GM23338 (cell line): Measurements from ENCODE around the gene A1BG. TPM values are rescaled to one million over a fixed set of nuclear protein-coding genes. Genes with fewer than 3 reads are reported as not detected.

Source experiments
- ATAC-seq: fragments of 200-7000 bp; cut with Tn5 transposase; 3 replicates; pipeline ENCODE4 v1.9.1; 2020
- DNase-seq: peaks from one replicate; pipeline ENCODE4 v3.0.0-alpha.2; 2015; ENCODE audit warnings: low spot score
- H2AFZ ChIP-seq: fragments of 200-600 bp; sonication (generic); 2 replicates; pipeline ENCODE4 v1.8.0; 2016; ENCODE audit warnings: antibody characterized with exemption, mild to moderate bottlenecking, moderate library complexity
- H3F3A ChIP-seq: fragments of 200-600 bp; sonication (generic); replicated peaks from 2 replicates; pipeline ENCODE4 v1.8.0; 2017; ENCODE audit warnings: antibody characterized with exemption, mixed run types, low read depth
- H3K27ac ChIP-seq: fragments of 200-600 bp; sonication (generic); 2 replicates; pipeline ENCODE4 v1.6.1; 2016; ENCODE audit warnings: low read depth
- H3K27me3 ChIP-seq: fragments of 200-600 bp; sonication (generic); 2 replicates; pipeline ENCODE4 v1.8.0; 2016; ENCODE audit warnings: mild to moderate bottlenecking, mixed run types, moderate library complexity; ENCODE audit not compliant: insufficient read depth
- H3K36me3 ChIP-seq: fragments of 200-600 bp; sonication (generic); 2 replicates; pipeline ENCODE4 v1.8.0; 2016; ENCODE audit warnings: mild to moderate bottlenecking; ENCODE audit not compliant: insufficient read depth
- H3K4me1 ChIP-seq: fragments of 200-600 bp; sonication (generic); 2 replicates; pipeline ENCODE4 v1.8.0; 2016; ENCODE audit warnings: mild to moderate bottlenecking, moderate library complexity; ENCODE audit not compliant: insufficient read depth
- H3K4me2 ChIP-seq: fragments of 200-600 bp; sonication (generic); 2 replicates; pipeline ENCODE4 v1.7.1; 2017; ENCODE audit warnings: mixed run types
- H3K4me3 ChIP-seq: fragments of 200-600 bp; sonication (generic); 2 replicates; pipeline ENCODE4 v1.6.1; 2016; ENCODE audit warnings: mixed run types
- H3K79me2 ChIP-seq: fragments of 200-600 bp; sonication (generic); replicated peaks from 2 replicates; pipeline ENCODE4 v1.8.0; 2017; ENCODE audit warnings: mild to moderate bottlenecking; ENCODE audit not compliant: insufficient read depth
- H3K9me2 ChIP-seq: fragments of 200-600 bp; sonication (generic); 2 replicates; pipeline ENCODE4 v1.8.0; 2017; ENCODE audit not compliant: insufficient read depth
- H4K20me1 ChIP-seq: fragments of 200-600 bp; sonication (generic); replicated peaks from 2 replicates; pipeline ENCODE4 v1.8.0; 2017; ENCODE audit warnings: mild to moderate bottlenecking; ENCODE audit not compliant: insufficient read depth
- H3K27ac Mint-ChIP-seq: 2 replicates; pipeline ENCODE4 v1.8.0; 2020; ENCODE audit warnings: inconsistent platforms, mild to moderate bottlenecking, moderate library complexity, mixed read lengths
- H3K27me3 Mint-ChIP-seq: 3 replicates; pipeline ENCODE4 v1.8.0; 2022; ENCODE audit warnings: low read depth, mild to moderate bottlenecking, moderate library complexity, mixed read lengths, inconsistent platforms; ENCODE audit not compliant: insufficient read depth, poor library complexity
- H3K36me3 Mint-ChIP-seq: 3 replicates; pipeline ENCODE4 v1.8.0; 2021; ENCODE audit warnings: low read depth, mild to moderate bottlenecking, inconsistent platforms, moderate library complexity, mixed read lengths
- H3K4me1 Mint-ChIP-seq: 3 replicates; pipeline ENCODE4 v1.8.0; 2020; ENCODE audit warnings: mild to moderate bottlenecking, inconsistent platforms, mixed read lengths
- H3K4me3 Mint-ChIP-seq: 3 replicates; pipeline ENCODE4 v1.8.0; 2021; ENCODE audit warnings: moderate library complexity, mild to moderate bottlenecking, inconsistent platforms, mixed read lengths
- H3K9me3 Mint-ChIP-seq: 3 replicates; pipeline ENCODE4 v1.8.0; 2020; ENCODE audit warnings: moderate library complexity, mild to moderate bottlenecking, inconsistent platforms, mixed read lengths
- EZH2 ChIP-seq: fragments of 200-600 bp; sonication (generic); IDR thresholded peaks from one replicate; pipeline ENCODE4 v1.8.0; 2017; ENCODE audit warnings: antibody characterized with exemption, mild to moderate bottlenecking, low read depth; ENCODE audit not compliant: unreplicated experiment
- POLR2AphosphoS5 ChIP-seq: IDR thresholded peaks from 2 replicates; pipeline ENCODE4 v1.6.1; 2016; ENCODE audit warnings: antibody characterized with exemption, low read depth
- ZNF462 ChIP-seq: fragments of 250-450 bp; sonication (Bioruptor Pico); IDR thresholded peaks from 2 replicates; pipeline ENCODE4 v1.5.0; 2020; ENCODE audit warnings: mild to moderate bottlenecking, moderate library complexity
- polyA plus RNA-seq: library from polyadenylated mRNA; unstranded; fragments of >200 nt; fragmentation: Nextera tagmentation; extraction: Ambion mirVana; gene quantifications from 2 replicates; pipeline ENCODE4 v1.2.1, GENCODE V29; 2016
- total RNA-seq: library from RNA; depleted of rRNA; stranded (reverse); fragments of >200 nt; shearing (Covaris generic); gene quantifications from 2 replicates; pipeline ENCODE4 v1.2.3, GENCODE V29; 2014

The A1BG gene
- total and polyA plus RNA-seq, 2 experiments from 2014 or later, result 17.7 to 43.5 TPM

GRCh38 chr19:58326501-58326913 is 26.8 kb downstream of the A1BG start:
- no peaks in the 10 kb centered on the region for H3K36me3 ChIP-seq
- H3K27ac ChIP-seq, result no peak overlapping the region

More at GRCh38 chr19:58326501-58326913, 26.8 kb downstream of the A1BG start:
- Histone ChIP-seq H2AFZ (peak overlapping the region; percentile 99; the same call in 1 of the 2 replicates), H3K4me1 (peaks cover 10% of the 10 kb centered on the region; the same call in 1 of the 2 replicates), H3K4me2 (peak overlapping the region; percentile 93), H3K4me3 (peak overlapping the region; percentile 94), H3K79me2 (peaks cover 12% of the 10 kb centered on the region), H4K20me1 (peaks cover 7% of the 10 kb centered on the region; the same call in 1 of the 2 replicates), H3F3A (0 out of 2 replicates have a peak, but pooled peaks cover 9% of the 10 kb centered on the region), H3K27me3 (no peaks in the 10 kb centered on the region), H3K9me2 (no peaks in the 10 kb centered on the region)
- H3K27me3 Mint-ChIP-seq, result no peaks in the 10 kb centered on the region
- DNase-seq, result no peak
- peak; percentile 36 for ATAC-seq
- H3K4me3 Mint-ChIP-seq, result no peak overlapping the region
- no peak for TF ChIP-seq ZNF462 (CRISPR knock-in tag)
- TF ChIP-seq EZH2, result no peak
- peak; percentile 89 for TF ChIP-seq POLR2AphosphoS5
- no peaks in the 10 kb centered on the region; the same call in 2 of the 3 replicates for H3K9me3 Mint-ChIP-seq
- no peaks in the 10 kb centered on the region for H3K36me3 Mint-ChIP-seq
- H3K4me1 Mint-ChIP-seq, result peaks cover 2% of the 10 kb centered on the region; the same call in 1 of the 3 replicates
- no peak overlapping the region for H3K27ac Mint-ChIP-seq
